ENCODE measurements around the gene CFDP1.

Gene CFDP1

DNA sequence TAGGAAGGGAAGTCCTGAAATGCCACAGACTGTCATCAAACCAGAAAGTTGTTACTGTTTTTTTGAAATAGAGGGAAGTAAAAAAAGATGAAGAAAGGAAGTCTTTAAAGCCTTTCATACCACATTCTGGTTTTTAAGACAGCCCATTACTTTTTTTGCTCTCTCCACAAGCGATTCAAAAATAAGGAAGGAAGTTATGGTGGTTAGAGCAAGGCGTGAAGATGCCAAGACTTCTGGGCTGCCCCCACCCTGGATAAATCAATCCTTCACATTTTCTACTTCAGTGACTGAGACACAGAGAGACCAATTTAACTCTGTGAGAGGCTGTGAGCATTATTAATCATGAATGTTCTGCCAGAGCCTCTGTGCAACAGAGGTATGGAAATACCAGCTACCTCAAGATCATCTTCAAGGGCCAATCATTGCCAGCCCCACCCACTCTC lies 99.6 kb downstream of the CFDP1 start:
- H3K27ac ChIP-seq: no peak overlapping the region
- DNase-seq (ENCODE audit: low read depth, low spot score): no peak

DNA sequence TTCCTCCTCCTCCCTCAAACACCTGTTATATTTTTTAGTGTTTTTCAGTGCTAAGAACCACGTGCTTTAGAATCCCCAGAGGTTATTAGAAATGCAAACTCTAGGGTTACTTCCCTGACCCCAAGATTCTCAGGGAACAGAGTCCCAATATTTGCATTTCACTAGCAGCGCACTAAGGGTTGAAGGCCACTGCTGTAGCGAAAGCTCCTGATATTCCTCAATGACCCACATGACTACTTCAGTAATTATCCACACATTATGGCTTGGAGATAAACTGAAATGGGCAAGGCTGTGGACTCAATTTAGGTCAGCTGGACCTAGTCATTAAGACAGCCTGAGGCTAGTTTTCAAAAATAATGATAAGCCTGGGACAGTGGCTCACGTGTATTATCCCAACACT lies 103.4 kb downstream of the CFDP1 start:
- no peak overlapping the region for H3K27ac ChIP-seq
- DNase-seq (ENCODE audit: low read depth, low spot score): no peak

DNA sequence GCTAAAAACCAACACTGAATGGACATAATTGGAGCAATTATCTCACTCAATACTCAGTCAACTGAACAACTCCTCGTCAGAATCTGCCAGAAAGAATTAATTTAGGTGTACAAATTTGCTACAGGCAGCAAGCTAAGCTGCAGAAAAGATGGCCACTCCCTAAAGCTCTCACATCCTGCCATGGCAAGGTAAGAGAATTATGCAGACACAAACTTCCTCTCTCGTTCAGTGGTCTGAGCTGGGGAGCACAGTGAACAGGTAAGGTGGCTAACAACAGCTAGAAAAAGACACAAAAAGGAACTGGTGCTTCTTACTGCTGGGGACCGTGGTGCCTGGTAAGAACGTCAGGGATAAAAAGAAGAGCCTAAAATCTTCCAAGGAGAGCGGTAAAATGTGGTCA lies 107.0 kb downstream of the CFDP1 start:
- no peak overlapping the region for H3K27ac ChIP-seq
- no peak for DNase-seq (ENCODE audit: low read depth, low spot score)

DNA sequence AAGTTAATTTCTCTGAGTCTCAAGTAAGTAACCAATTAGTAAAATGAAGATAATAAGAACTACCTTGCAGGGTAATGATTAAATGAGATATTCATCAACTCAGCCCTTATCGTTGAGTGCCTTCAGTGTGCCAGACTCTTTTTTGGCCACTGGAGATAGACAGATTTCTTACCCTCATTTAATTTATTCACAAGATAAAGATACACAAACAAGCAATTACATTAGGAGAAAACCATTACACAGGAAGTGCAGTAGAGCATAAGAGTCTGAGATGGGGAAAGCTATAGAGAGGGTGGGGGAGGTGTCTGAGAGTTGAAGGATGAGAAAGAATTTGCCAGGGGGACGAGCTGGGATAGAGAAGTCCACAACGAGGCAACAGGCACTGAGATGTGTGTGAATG lies 109.4 kb downstream of the CFDP1 start:
- no peak for DNase-seq (ENCODE audit: low read depth, low spot score)
- H3K27ac ChIP-seq: peak overlapping the region; percentile 76

DNA sequence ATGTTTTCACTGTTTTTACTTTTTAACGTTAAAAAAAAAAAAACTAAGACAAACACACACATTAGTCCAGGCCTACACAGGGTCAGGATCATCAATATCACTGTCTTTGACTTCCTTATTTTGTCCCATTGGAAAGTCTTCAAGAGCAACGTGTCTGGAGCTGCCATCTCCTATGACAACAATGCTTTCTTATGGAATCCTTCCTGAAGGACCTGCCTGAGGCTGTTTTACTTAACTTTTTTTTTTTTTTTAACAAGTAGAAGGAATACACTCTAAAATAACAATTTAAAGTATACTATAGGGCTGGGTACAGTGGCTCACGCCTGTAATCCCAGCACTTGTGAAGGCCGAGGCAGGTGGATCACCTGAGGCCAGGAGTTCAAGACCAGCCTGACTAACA lies 110.1 kb downstream of the CFDP1 start:
- peak overlapping the region; percentile 76 for H3K27ac ChIP-seq

DNA sequence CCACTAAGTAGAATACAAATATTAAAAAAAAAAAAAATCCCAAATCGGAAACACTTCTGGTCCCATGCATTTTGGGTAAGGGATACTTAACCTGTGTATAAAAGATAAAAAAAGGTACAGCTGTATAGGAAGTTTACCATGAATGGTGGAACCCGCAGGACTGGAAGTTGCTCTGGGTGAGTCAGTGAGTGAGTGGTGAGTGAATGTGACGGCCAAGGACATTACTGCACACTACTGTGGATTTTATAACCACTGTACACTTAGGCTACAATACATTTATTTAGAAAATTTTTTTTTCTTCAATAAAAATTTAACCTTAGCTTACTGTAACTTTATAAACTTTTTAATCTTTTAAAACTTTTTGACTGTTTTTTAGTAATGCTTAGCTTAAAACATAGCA lies 110.6 kb downstream of the CFDP1 start:
- peak overlapping the region; percentile 76 for H3K27ac ChIP-seq
- no peak for DNase-seq (ENCODE audit: low read depth, low spot score)

More for the DNA sequence above, 110.1 kb downstream of the CFDP1 start:
- DNase-seq (ENCODE audit: low read depth, low spot score): no peak

DNA sequence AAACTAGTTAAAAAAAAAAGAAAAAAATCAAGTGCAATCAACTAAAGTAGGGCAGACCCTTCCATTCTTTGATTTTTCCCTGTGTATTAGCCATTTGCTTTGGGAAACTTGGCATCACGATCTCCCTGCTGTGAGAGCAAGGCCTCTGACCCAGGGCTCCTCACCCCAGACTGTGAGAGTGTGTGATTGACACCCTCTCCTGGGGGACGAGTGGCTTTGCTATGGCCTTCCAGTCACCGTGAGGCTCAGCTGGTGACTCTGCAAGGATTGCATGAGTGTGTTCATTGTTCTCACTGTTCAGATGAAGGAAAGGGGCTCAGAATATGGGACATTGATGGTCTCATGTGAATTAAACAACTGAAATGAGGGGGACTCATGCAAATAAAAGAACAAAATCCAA lies 112.9 kb downstream of the CFDP1 start:
- H3K27ac ChIP-seq: peak overlapping the region; percentile 14
- no peak for DNase-seq (ENCODE audit: low read depth, low spot score)

DNA sequence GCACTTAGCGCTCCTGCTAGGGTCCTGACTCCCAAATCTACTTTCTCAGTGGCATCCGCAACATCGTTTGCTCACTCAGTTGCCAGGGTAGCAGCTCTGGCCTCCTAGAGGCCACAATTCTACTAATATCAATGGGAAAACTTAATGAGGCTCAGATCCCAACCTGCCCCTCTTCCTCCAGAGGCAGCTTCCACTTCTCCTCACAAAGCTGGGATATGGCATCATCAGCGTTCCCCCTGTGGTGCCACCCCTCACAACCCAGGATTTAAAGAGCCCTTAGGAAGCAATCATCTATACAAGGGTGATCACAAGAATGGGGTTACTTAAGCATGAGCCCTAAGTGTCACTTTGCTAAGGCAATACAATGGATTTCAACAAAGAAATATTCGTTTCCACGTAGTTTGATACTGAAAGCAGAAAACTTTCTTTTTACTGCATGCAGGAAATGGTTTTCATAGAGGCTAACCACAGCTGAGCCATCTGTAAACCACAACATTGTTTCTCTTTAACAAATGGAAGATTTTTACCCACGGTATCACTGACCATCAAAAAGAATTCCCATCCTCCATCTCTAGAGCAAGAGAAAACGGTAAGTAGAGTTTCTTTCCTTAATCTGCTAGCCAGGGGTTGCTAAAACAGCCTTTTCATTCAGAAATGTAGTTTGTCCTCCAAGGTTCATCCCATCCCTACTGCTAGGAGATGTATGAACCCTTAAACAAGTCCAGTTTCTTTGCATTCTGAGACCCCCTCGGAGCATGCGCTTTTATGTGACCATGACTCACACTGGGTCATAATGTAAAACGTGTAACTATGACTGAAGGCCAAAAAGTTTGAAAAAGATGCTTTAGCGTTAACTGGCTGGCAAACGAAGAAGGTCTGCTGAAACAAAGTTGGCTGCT lies 113.5 kb downstream of the CFDP1 start:
- H3K27ac ChIP-seq: peak overlapping the region; percentile 14
- DNase-seq (ENCODE audit: low read depth, low spot score): no peak

DNA sequence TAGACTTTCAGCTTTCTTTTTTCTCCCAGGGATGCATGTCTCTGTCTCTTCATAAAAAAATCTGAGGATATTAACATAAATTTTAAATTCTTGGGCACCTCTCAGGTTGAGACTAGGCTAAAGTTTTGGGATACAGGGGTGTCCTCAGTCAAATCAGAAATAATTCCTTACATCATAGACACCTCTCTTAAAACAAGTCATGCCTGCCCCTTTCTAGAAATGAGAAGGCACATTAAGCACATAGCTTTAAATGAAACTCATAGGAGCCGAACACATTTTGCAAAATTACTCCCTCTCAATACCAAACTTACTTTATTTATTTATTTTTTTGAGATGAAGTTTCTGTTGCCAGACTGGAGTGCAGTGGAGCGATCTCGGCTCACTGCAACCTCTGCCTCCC lies 114.6 kb downstream of the CFDP1 start:
- no peak for DNase-seq (ENCODE audit: low read depth, low spot score)
- no peak overlapping the region for H3K27ac ChIP-seq

DNA sequence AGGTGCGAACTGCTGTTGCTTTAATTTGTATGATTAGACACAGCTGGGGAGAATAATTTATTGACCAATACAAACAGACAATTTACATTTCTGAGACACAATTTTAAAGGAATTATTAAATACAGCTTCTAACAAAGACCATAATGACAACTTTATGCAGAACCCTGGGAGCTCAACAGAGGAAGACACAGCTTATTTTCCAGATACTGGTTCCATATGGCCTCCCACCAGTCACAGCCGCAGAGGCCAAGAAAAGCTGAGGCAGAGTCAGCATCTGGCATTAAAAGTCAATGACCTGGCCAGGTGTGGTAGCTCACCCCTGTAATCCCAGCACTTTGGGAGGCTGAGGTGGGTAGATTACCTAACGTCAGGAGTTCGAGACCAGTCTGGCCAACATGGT lies 115.8 kb downstream of the CFDP1 start:
- DNase-seq (ENCODE audit: low read depth, low spot score): no peak
- no peak overlapping the region for H3K27ac ChIP-seq

DNA sequence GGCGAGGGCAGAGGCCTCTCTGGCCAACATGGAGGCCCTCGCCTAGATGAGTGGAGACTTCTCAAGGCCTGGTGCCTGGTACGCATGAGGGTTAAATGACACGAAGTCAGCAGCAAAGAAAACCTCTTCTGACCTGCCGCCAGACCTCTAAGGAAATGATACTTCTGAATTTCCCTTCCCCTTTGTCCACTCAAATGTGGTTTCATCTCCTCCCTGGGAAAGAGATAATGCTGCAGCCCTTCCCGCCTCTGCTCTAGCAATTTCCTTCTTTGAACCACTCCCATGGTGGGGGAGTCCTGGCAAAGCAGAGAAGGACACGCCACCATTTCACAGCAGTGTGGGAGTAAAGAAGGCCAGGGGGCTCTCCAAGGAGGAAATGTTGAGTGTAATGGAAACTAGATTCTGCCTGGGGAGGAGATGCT lies 116.2 kb downstream of the CFDP1 start:
- no peak for DNase-seq (ENCODE audit: low read depth, low spot score)
- no peak overlapping the region for H3K27ac ChIP-seq

DNA sequence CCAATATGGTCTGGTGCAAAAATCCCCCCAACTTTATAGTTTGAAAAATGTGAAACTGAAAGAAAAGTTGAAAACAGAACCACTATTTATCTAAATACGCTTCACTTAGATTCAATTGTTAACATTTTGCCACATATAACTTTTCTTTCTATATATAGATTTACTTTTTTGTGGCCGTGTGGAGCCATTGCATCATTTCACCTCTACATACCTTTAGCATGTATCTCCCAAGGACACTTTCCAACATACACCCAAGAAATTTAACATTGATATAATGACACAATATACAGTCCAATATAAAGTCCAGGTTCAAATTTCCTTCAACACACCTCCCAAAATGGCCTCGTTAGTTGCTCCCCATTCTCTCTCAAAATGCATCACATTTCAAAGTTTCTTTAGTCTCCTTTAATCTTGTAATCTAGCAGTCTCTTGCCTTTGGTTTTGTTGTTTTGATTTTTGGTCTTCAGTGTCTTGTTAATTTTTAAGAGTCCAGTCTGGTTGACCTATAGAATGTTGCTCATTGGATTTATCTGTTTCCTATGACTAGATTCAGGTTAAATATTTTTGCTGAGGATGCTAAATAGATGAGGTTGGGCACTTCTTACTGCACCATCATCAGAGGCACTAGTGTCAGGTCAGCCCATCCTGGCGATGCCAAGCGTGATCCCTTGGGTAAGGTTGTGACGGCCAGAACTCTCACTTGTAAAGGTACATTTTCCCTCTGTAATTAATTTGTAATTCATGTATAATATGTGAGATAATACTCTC lies 117.6 kb downstream of the CFDP1 start:
- no peak overlapping the region for H3K27ac ChIP-seq
- no peak for DNase-seq (ENCODE audit: low read depth, low spot score)

DNA sequence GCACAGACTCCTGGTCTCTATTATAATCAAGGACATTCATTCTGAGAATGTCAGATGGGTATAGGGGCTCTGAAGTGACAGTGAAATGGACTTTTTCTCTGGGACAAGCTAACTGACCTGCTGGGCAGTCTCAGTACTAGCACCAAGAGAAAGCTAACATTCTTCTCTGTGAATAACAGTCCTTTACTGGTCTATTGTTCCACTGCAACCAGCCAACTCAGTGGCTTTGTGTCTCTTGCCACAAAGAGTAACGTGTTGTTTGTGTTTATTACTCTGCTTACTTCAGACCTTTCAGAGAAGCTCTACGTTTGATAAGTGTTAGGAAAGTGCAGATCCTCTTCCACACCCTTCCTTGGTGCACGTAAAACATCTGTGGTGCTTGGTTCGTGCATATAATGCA lies 120.4 kb downstream of the CFDP1 start:
- no peak overlapping the region for H3K27ac ChIP-seq
- DNase-seq (ENCODE audit: low read depth, low spot score): no peak

DNA sequence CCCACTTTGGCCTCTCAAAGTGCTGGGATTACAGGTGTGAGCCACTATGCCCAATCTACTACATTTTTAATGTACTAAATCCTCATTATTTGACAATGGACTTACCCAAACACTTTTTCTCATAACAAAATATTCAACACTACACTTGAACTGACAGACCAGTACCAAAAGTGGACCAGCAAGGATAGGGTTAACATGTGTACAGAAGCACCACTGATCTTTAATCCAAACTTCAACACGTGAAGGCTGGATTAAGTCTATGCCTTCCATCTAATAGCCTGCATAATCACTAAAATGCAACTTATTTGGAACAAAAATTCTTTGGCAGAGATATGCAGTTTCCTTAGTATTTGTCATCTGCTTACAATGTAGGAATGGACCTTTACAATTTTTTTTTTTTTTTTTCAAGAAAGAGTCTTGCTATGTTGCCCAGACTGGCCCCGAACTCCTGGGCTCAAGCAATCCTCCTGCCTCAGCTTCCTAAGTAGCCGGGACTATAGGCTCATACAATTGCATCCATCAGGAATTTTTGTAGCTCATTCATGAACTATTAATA lies 121.8 kb downstream of the CFDP1 start:
- no peak overlapping the region for H3K27ac ChIP-seq
- DNase-seq (ENCODE audit: low read depth, low spot score): no peak

DNA sequence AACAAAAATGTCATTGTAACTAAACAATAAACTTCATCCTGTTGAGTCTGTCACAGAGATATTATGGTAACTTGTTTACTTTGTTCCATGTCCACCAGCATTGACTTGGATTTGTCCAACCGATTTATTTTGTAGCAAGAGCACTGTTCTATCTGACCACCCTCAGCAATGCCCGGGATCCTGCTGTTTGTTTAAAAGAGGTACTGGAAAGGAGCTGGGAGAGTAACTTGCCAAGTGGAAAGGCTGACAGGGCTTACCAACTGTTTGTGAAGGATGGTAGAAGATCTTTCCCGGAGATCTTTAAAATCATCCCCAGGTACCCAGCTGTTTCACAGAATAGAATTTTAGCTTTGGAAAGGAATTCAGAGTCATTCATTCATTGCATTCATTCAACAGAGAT lies 122.8 kb downstream of the CFDP1 start:
- no peak for DNase-seq (ENCODE audit: low read depth, low spot score)
- no peak overlapping the region for H3K27ac ChIP-seq

DNA sequence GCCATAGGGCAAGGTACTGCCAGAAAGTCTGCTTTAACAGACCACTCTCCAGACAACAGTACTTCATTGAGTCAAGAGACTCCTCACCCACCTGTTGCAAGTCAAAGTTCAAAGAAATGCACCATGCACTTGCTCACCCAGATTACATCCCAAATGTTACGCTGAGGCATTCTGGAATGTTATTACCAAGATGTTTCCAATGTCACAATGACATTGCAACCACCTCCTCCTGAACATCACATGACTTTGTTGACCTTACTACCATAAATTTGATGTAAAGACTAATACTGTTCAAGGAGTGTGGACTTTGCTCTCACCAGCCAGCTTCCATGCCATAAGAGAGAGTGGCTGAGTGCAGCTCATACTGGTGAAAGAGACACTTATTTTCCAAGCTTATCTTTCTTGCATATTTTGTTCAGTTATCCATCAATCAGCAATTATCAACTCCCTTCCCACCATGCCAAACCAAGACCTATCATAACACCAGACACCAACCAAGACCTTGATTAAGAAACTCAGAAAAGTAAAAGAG lies 123.3 kb downstream of the CFDP1 start:
- no peak for DNase-seq (ENCODE audit: low read depth, low spot score)

DNA sequence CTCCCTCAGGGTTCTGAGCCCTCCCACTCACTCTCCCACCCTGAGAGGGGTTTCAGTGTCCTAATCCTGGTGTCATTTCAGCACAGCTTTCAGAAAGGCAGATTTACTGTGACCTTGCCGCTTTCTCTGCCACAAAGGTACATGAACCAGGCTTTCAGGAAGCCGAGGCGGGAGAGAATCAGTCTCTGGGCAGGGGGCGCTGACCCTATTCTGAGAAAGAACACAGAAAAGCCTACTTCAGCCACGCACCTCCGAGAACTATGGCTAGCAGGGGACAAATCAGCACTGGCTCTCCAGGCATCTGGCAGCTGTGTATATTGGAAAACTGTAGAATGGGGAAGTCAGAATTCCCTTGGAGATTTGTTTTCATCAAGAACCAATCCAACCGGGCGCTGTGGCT lies 124.1 kb downstream of the CFDP1 start:
- H3K27ac ChIP-seq: no peak overlapping the region
- DNase-seq (ENCODE audit: low read depth, low spot score): no peak

More for the DNA sequence above, 123.3 kb downstream of the CFDP1 start:
- no peak overlapping the region for H3K27ac ChIP-seq

DNA sequence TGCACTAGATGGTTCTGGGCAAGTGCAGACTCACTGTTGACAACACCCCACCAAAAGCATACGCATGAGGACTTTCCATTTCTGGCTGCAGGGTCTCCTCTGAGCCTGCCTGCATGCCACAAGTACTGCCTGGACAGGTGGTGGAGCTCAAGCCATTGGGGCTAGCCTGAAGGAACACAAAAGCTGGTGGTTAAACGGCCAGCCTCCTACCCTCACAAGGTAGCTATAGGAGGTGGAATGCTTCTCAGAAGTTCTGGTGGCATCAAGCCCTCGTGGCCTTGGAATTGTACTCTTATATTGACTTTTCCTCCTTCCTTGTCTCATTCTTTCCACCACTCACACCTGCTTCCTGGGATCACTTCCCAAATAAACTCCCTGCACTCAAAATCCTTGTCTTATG lies 125.3 kb downstream of the CFDP1 start:
- DNase-seq (ENCODE audit: low read depth, low spot score): no peak
- peak overlapping the region; percentile 99 for H3K27ac ChIP-seq

DNA sequence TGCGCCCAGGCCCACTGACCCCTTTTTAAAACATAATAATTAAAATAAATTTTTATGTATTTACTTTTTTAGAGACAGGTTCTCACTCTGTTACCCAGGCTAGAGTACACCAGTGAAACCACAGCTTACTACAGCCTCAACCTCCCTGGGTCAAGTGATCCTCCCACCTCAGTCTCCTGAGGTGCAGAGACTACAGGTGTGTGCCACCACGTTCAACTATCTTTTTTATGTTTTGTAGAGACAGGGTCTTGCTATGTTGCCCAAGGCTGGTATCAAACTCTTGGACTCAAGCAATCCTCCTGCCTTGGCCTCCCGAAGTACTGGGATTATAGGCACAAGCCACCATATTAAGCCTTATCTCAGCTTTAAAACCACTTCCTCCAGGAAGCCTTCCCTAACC lies 125.8 kb downstream of the CFDP1 start:
- peak overlapping the region; percentile 99 for H3K27ac ChIP-seq
- no peak for DNase-seq (ENCODE audit: low read depth, low spot score)

DNA sequence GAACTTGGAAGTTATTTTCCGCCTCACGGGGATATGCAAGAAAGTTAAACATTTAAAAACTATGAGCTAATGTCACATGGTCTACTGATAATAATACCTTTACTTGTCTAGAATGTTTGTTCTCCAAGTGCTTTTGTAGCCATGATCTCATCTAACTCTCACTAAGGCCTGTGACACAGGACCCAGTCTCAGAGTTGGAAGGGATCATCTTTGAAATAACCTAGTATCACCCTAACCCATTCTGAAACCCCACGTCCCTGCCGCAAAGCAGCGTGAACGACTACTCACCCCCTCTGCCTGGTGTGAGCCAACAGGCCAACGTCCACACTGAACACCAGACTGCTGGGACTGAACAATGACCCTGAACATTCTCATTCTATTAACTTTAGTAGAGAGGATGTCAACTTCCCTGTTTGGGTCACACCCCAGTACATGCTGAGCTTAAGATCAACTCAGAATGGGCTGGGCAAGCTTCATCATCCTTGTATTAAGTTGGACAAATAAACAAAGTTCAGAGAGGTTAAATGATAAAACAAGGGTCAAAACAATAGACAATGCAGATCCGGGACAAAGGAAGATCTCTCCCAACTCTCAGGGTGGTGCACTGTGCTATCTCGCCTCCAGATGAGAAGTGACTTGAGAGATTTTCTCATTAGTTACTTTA lies 127.1 kb downstream of the CFDP1 start:
- DNase-seq (ENCODE audit: low read depth, low spot score): peak; percentile 77
- H3K27ac ChIP-seq: peak overlapping the region; percentile 99
